IMR-90 (cell line): ENCODE data around the gene IL17RE. TPM values are rescaled to one million over a fixed set of nuclear protein-coding genes. Genes with fewer than 3 reads are reported as not detected.

ENCODE experiments used
- CTCF ChIP-seq: conservative IDR thresholded peaks from 2 replicates; pipeline ENCODE4 v1.5.1; 2012; ENCODE audit warnings: mild to moderate bottlenecking, low read depth, low read length, improper control_type of control experiment
- FOS ChIP-seq: fragments of 150-350 bp; IDR thresholded peaks from 2 replicates; pipeline ENCODE4 v1.6.1; 2016; ENCODE audit warnings: low read depth, low read length
- polyA plus RNA-seq, 3 experiments: library from polyadenylated mRNA; depleted of rRNA; stranded (reverse); fragments of >200 nt; gene quantifications; 2 replicates each; pipeline ENCODE4 v1.2.3, GENCODE V29; 2012; ENCODE audit warnings: low replicate concordance in 1 of 3
- total RNA-seq: library from RNA; depleted of rRNA; stranded (reverse); fragments of >200 nt; gene quantifications from 2 replicates; pipeline ENCODE4 v1.2.3, GENCODE V29; 2012

Gene IL17RE
- total and polyA plus RNA-seq, 2 of the 4 experiments (the other 2 are of a cell fraction), result 0.90 to 7.2 TPM

GRCh38 chr3:9915254-9916141, 12.8 kb downstream of the IL17RE start (continued):
- TF ChIP-seq CTCF (peak; percentile 53), FOS (no peak)
